ENCODE results near the gene MGAT3.
"Not testable (repeated sequence)": the region's sequence is repeated elsewhere in the genome, so short reads cannot be mapped to it uniquely, and the experiment has no call there.

MGAT3 gene

GRCh38 chr22:39456522-39457197 lies at the start of gene MGAT3:
Gene MGAT3, plus strand, starts transcription at chr22:39457012. Its CDS starts 30,336 bp downstream, at chr22:39487348.
- peak in 7 of 42 donors; percentile 26 to 65 (median 50) for DNase-seq

GRCh38 chr22:39408173-39408572 lies 48.6 kb upstream of the MGAT3 start:
- intact Hi-C loops (cut with DNase I), result no loop called here
- DNase-seq, result no peak

More at GRCh38 chr22:39456522-39457197, at the start of gene MGAT3:
- intact Hi-C loops (cut with DNase I), result no loop called here

GRCh38 chr22:39408807-39409206 lies 48.0 kb upstream of the MGAT3 start:
- DNase-seq, result no peak
- intact Hi-C loops (cut with DNase I), result no loop called here

- DNase-seq, result no peak
- intact Hi-C loops (cut with DNase I), result no loop called here
Measured at GRCh38 chr22:39409516-39410029, 47.2 kb upstream of the MGAT3 start.

GRCh38 chr22:39410264-39410663 lies 46.5 kb upstream of the MGAT3 start:
- intact Hi-C loops (cut with DNase I), result no loop called here
- no peak for DNase-seq

GRCh38 chr22:39411828-39412365 lies 44.9 kb upstream of the MGAT3 start:
- DNase-seq; intact Hi-C loops (cut with DNase I): not testable (repeated sequence)

GRCh38 chr22:39413204-39413603 lies 43.6 kb upstream of the MGAT3 start:
- DNase-seq; intact Hi-C loops (cut with DNase I): not testable (repeated sequence)

- intact Hi-C loops (cut with DNase I), result no loop called here
- no peak for DNase-seq
Measured at GRCh38 chr22:39414377-39414776, 42.4 kb upstream of the MGAT3 start.

- intact Hi-C loops (cut with DNase I), result no loop called here
- DNase-seq, result peak in 23 of 42 donors; percentile 22 to 70 (median 37)
Measured at GRCh38 chr22:39414886-39415285, 41.9 kb upstream of the MGAT3 start.

- intact Hi-C loops (cut with DNase I), result no loop called here
- DNase-seq, result no peak
Measured at GRCh38 chr22:39415506-39415905, 41.3 kb upstream of the MGAT3 start.

- intact Hi-C loops (cut with DNase I), result no loop called here
- DNase-seq, result no peak
Measured at GRCh38 chr22:39416319-39416718, 40.5 kb upstream of the MGAT3 start.

- DNase-seq, result no peak
- intact Hi-C loops (cut with DNase I), result no loop called here
Measured at GRCh38 chr22:39417641-39418040, 39.2 kb upstream of the MGAT3 start.

- DNase-seq, result no peak
- intact Hi-C loops (cut with DNase I), result no loop called here
Measured at GRCh38 chr22:39418696-39419095, 38.1 kb upstream of the MGAT3 start.

GRCh38 chr22:39419096-39419495 lies 37.7 kb upstream of the MGAT3 start:
- intact Hi-C loops (cut with DNase I), result no loop called here

GRCh38 chr22:39419911-39420310 lies 36.9 kb upstream of the MGAT3 start:
- intact Hi-C loops (cut with DNase I), result no loop called here
- DNase-seq, result no peak

More at GRCh38 chr22:39419096-39419495, 37.7 kb upstream of the MGAT3 start:
- no peak for DNase-seq

GRCh38 chr22:39421691-39422090 lies 35.1 kb upstream of the MGAT3 start:
- intact Hi-C loops (cut with DNase I), result no loop called here

GRCh38 chr22:39422101-39422500 lies 34.7 kb upstream of the MGAT3 start:
- no peak for DNase-seq
- intact Hi-C loops (cut with DNase I), result no loop called here

More at GRCh38 chr22:39421691-39422090, 35.1 kb upstream of the MGAT3 start:
- no peak for DNase-seq

- intact Hi-C loops (cut with DNase I), result no loop called here
- no peak for DNase-seq
Measured at GRCh38 chr22:39422721-39423120, 34.1 kb upstream of the MGAT3 start.

- intact Hi-C loops (cut with DNase I), result no loop called here
- DNase-seq, result no peak
Measured at GRCh38 chr22:39423976-39424375, 32.8 kb upstream of the MGAT3 start.

GRCh38 chr22:39426380-39427043 lies 30.3 kb upstream of the MGAT3 start:
- intact Hi-C loops (cut with DNase I), result no loop called here
- DNase-seq, result no peak

Measured in head of caudate nucleus (tissue), 42 donors.